H4 (cell line): ENCODE data around the gene CCR5. TPM values are rescaled to one million over a fixed set of nuclear protein-coding genes. Genes with fewer than 3 reads are reported as not detected.

Experiments used
- DNase-seq: peaks from one replicate; pipeline ENCODE4 v3.0.0-alpha.2; 2015; ENCODE audit warnings: low spot score
- total RNA-seq: library from RNA; depleted of rRNA; stranded (reverse); fragments of >200 nt; shearing (Covaris generic); gene quantifications from 2 replicates; pipeline ENCODE4 v1.2.3, GENCODE V29; 2014; rRNA removed

CCR5 gene
- total RNA-seq, 1 experiment from 2014 or later = not detected

DNA sequence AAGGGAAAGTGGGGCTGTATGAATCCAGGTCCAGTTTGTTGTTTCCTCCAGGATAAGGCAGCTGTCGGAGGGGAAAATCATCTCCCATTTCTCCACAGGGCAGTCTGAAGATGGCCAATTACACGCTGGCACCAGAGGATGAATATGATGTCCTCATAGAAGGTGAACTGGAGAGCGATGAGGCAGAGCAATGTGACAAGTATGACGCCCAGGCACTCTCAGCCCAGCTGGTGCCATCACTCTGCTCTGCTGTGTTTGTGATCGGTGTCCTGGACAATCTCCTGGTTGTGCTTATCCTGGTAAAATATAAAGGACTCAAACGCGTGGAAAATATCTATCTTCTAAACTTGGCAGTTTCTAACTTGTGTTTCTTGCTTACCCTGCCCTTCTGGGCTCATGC is 37.2 kb downstream of the CCR5 start:
- no peak for DNase-seq

DNA sequence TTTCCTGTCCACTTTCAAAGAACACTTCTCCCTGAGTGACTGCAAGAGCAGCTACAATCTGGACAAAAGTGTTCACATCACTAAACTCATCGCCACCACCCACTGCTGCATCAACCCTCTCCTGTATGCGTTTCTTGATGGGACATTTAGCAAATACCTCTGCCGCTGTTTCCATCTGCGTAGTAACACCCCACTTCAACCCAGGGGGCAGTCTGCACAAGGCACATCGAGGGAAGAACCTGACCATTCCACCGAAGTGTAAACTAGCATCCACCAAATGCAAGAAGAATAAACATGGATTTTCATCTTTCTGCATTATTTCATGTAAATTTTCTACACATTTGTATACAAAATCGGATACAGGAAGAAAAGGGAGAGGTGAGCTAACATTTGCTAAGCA is 38.1 kb downstream of the CCR5 start:
- DNase-seq = no peak

DNA sequence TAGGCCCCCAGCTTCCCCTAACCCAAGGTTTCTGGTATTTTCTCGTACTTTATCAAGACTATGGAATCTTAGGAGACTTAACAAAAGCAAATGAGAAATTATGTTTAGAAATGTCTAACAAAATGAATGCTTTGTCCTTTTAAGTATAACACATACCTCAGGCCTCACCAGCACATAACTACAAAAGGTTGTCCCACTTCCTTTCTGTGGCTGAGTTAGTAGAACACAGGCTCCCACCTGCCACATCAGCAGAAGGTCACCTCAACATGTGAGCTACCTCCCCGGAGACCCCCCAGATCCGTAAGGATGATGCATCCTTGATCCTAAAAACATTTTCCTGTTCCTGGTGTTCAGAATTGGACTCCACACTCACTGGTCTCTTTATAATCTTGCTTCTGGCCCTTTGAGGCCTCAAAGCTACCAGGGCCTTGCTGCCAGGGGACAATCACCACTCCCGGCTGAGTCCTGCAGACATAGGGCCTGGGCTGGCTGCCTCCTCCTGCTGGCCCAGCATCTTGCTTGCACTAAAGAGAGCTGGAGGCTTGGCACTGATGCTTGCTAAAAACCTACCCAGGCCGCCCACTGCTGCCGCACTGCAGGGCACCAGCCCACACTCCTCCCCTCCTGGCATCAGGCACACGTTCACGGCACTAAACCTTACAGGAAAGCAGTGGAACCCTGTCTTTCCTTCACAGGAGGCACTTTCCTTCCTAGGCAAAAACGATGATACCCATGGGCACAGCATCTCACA is 39.2 kb downstream of the CCR5 start:
- DNase-seq = no peak

DNA sequence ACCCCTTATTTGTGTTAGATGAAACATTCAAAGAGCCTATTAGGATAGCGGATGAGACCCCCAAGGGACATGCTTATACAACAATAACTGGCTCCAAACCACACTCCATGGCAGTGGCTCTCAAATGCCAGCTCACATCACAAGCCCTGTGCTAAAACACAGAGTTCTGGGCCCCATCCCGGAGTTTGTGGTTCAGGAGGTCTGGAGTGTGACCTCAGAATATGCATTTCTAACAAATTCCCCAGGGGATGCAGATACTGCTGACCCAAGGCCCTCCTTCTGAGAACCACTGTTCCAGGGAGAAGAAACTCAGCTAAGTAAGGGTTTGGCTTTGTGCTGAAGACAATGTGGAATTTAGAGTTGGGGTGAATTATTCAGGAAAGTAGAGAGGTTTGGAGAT is 39.9 kb downstream of the CCR5 start:
- DNase-seq = no peak

DNA sequence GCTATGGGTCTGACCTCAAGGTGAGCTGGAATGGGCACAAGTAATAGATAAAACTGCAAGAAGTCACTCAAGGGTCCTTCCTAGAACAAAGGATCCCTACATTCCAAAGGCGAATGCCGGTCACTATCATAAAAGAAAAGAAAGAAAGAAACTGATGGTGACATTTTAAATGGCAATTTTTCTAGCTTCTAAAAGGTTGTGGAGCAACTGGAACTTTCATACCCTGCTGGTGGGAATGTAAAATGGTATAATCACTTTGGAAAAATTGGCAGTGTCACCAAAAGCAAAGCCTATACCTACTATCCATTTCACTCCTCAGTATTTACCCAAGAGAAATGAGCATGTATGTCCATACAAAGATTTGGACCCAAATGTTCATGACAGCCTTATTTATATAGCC is 40.5 kb downstream of the CCR5 start:
- DNase-seq = no peak

DNA sequence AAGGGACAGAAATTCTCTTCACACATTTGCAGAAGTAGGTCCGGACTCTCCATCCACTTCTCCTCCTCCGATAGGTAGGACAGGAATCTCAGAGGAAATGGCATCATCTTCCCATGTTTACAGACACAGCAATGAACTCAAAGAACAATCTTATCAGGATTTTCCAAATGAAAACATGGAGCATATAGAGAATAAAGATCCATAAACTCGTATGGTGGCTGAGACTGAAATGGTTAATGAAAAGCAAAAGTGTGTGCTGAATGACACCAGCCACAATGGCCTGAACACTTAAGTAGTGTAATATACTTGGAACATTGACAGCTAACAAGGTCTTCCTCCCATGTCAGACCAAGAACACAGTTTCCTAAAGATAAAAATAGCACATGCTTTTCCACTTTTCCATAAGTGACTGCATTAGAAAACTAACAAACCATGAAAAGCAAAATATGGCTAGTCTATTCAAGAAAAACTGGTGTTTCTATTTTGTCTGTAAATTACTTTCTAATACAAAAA is 42.1 kb downstream of the CCR5 start:
- DNase-seq = no peak

DNA sequence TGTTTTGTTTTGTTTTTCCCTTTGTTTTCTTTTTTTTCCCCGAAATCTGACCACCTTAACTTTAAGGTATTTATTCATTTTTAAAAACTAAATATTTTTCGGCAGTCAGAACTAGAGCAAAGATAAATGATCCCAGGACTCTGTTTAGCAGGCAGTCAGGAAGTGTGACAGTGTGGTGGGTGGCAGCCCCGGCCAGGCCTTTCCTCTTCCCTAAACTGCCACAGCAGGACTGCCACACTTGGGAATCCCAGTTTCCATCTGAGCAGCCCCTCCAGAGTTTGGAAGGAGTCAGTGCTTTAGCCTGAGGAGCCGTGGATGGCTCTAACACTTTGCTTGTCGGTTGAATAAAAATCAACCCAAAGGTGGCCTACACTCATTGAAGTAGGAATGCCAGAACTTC is 43.2 kb downstream of the CCR5 start:
- no peak for DNase-seq

DNA sequence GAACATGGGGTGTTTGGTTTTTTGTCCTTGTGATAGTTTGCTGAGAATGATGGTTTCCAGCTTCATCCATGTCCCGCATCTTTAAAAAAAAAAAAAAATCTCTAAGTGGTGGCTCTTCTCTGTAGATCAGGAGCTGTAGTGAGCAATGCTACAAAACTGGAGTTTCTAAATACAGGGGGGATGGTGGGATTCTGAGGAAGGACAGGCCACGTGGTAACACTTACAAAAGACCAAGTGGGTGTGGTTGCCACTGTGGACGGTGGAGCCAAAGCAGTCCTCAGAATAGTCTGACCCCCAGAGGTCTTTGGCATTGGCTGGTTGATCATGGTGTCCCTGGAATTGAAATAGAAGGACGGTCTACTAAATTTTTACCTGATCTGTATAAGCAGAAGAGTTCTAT is 44.0 kb downstream of the CCR5 start:
- DNase-seq = no peak

DNA sequence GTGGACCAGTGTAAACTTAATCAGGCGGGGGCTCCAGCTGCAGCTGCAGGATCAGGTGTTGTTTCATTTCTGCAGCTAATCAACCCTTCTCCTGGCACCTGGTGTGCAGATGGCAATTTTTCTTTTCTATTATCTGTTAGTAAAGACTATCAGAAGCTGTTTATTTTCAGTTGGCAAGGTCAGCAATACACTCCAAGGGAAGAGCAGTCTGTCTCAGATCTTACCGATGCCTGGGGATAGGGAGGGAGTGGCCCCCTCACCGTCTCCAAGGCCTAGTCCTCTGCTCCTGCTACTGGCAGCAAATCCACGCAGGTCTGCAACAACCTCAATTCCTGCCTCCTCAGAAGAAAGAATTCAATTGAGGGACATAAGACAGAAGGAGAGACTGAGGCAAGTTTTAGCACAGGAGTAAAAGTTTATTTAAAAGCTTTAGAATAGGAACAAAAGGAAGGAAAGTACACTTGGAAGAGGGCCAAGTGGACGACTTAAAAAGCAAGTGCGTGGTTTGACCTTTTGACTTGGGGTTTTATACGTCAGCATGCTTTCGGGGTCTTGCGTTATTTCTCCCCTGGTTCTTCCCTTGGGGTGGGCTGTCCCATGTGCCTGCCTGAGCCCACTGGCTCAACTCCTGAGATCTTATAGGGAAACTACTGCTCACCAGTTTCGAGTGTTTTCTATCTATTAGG is 45.5 kb downstream of the CCR5 start:
- DNase-seq = no peak

DNA sequence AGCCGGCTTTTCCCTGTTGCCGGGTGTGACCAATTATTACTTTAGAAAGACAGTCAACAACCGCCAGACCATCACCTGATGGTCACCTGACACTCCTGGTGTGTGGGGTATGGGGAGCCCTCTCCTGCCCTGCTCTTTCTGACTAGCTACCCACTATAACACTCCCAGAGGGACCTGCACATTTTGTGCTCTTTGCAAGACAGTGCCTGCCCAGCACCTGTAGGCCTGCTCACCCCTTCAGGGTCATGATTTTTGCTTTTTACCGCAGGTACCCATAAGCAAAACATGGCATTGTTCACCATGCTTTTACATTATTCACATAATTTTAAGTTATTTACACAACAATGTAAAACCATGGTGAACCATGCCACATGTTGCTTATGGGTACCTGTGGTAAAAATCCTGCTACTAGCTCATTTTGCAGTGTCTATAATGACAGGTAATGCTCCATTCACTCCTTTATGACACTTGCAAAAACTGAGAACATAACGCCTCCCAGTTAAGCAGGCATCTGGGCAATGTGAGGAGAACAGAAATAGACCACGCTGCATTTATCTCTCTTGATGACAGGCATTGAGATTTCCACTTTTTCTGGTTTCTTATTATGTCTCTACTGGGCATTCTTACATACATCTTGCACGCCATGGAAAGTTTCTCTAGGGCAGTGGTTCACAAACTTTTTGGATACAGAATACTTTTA is 46.2 kb downstream of the CCR5 start:
- no peak for DNase-seq

DNA sequence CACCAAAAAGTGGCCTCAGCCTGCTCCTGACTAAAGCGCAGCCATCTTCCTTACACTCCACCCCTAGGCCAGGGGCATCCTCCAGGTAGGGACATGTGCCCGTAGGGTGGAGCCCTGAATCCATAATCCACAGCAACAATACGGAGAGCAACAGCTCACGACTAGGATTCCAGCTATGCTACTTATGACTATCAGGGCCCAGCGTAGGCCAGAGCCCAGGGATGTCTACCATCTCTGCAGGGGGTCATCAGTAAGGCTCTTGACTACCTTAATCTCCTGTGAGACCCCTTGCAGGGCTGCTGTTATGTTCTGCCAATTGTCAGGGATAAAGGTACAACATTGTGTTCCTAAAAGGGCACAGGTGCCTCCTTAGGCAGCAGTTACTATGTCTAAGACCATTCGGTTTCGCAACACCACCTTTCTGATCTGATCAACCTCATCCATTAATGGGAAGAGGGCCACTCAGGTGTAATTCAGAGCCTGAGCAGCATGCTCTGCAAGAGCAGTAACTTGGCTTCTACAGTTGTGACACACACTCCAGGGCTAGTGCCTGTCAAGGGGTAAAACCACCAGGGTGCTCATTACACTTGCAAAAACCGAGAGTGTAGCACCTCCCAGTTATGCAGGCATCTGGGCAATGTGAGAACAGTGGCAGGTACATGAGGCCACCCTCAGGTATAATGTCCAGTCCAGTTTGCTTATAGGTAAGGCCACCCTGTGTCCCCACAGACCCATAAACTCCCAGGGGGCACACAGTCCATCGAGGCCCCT is 47.3 kb downstream of the CCR5 start:
- no peak for DNase-seq

DNA sequence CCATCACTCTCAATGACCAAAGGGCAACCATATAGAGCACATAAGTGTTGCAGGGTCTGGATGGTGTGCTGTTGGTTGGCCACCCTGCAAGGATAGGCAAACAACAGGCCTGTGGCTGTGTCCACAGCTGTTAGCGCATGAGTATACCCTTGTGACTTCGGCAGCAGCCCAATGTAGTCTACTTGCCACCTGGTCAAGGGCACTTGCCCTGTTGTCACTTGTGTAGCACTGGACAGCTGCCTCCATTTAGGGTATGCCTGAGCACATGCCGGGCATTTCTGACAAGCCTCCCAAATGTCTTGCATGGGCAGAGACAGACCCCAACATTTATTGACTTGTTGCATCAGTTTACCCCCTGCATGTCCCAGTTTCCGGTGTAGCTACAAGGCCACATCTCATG is 49.1 kb downstream of the CCR5 start:
- DNase-seq = no peak

DNA sequence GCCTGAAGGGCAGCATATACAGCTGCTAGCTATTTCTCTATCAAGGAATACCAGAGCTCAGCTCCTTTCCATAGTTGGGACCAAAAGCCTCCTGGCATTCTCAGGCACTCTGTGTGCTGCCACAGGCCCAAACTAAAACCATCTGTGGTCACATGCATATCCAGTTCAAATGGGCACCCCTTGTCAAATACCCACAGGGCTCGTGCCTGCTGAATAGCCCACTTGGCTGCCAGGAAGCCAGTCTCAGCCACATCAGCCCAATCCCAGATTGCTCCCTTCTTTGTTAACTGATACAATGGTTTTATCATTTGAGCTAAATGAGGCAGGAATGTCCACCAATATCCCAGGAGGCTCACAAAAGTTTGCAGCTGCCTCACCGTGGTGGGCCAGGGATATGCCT is 50.2 kb downstream of the CCR5 start:
- DNase-seq = no peak

DNA sequence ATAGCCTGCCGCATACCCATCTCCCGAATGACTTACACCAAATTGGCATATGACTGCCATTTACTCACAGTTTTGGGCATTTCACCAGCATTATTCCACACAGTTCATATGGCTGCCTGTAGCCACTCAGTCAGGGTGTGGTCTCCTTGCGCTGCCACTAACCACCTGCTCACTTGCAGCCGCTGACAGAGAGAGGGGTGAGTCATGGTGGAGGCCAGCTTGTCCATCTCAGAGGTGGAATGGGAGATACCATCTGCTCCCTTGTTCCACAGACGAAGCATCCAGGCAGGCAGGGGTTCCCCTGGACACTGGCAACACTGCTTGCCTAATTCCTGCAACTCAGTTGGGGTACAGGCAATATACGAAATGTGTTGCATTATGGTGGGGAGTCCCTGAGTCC is 51.9 kb downstream of the CCR5 start:
- peak; percentile 77 for DNase-seq

DNA sequence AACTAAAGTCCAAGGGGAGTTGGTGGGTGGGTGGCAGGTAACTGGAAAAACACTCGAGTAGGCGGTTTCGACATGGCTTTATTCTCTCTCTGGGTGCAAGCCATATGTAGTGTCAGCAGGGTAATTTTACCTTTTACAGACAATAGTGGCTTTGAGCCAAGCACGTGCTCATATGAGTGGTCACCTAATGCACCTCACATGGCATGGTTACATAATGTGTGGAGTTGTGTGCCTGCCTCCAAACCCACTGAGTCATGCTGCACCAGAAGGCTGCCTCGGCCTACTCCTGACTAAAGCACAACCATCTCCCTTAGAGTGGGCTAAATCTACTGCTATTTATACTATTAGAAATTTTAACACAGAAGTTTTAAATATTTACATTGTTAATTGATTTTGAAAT is 52.8 kb downstream of the CCR5 start:
- DNase-seq = peak; percentile 62

Other genes with a start within 250 kb of the CCR5 start
- 0.08 and 0.35 TPM in 2 replicates for gene CCR1, start 162.6 kb upstream of the CCR5 start, total RNA-seq
- 0.27 and 0.29 TPM in 2 replicates for gene CCR3, start 128.5 kb upstream of the CCR5 start, total RNA-seq
- not detected in 2 replicates for gene CCR2, start 16.8 kb upstream of the CCR5 start, total RNA-seq
- gene CCRL2, start 36.3 kb downstream of the CCR5 start, total RNA-seq = 0.46 and 6.6 TPM in 2 replicates
- not detected in 2 replicates for gene LTF, start 94.0 kb downstream of the CCR5 start, total RNA-seq
- 0.06 and 0.41 TPM in 2 replicates for gene RTP3, start 127.0 kb downstream of the CCR5 start, total RNA-seq
- 0.04 TPM in 1 of 2 replicates, not detected in the other for gene LRRC2, start 195.4 kb downstream of the CCR5 start, total RNA-seq
- gene FAM240A, start 241.6 kb downstream of the CCR5 start, total RNA-seq = not detected in 2 replicates